ENCODE data around the gene C4orf50. TPM values are rescaled to one million over a fixed set of nuclear protein-coding genes. Genes with fewer than 3 reads are reported as not detected.

The C4orf50 gene
- total RNA-seq, 1 donor from 2014 or later, result 0.12 TPM

DNA sequence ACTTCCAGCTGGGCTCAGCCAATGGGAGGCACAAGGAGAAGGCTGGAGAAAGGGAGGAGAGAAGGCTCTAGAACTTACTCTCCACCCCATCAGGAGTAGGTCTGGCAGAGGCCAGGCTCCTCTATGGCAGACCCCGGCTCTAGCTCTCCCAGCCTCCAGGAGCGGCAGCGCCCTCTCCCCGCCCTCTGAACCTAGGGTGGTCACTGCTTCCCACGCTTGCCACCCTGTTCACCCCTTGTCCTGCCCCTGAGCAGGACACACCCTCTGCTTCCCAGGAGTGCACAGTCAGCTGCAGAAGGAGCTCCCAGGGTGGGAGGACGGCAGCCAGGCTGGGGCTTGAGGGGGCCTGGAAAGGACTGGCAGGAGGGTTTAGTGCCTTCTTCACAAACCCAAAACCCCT is 72.3 kb downstream of the C4orf50 start:
- TF ChIP-seq, protein P1, sequence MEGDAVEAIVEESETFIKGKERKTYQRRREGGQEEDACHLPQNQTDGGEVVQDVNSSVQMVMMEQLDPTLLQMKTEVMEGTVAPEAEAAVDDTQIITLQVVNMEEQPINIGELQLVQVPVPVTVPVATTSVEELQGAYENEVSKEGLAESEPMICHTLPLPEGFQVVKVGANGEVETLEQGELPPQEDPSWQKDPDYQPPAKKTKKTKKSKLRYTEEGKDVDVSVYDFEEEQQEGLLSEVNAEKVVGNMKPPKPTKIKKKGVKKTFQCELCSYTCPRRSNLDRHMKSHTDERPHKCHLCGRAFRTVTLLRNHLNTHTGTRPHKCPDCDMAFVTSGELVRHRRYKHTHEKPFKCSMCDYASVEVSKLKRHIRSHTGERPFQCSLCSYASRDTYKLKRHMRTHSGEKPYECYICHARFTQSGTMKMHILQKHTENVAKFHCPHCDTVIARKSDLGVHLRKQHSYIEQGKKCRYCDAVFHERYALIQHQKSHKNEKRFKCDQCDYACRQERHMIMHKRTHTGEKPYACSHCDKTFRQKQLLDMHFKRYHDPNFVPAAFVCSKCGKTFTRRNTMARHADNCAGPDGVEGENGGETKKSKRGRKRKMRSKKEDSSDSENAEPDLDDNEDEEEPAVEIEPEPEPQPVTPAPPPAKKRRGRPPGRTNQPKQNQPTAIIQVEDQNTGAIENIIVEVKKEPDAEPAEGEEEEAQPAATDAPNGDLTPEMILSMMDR (IDR thresholded peaks at IDR 0.05), result no peak
- H3K9me3 ChIP-seq, result no peaks in the 10 kb centered on the region
- H3K36me3 ChIP-seq, result no peaks in the 10 kb centered on the region
- H3K27me3 ChIP-seq, result no peaks in the 10 kb centered on the region
- no peak overlapping the region for H3K4me3 ChIP-seq
- H3K4me1 ChIP-seq, result no peaks in the 10 kb centered on the region
- intact Hi-C loops (cut with DNase I), result no loop called here
- peak; percentile 38 for DNase-seq
- ATAC-seq, result no peak
- no peak overlapping the region for H3K27ac ChIP-seq

GRCh38 chr4:5945171-5945570 is 73.1 kb downstream of the C4orf50 start:
- no peaks in the 10 kb centered on the region for H3K9me3 ChIP-seq
- ATAC-seq, result no peak
- TF ChIP-seq, protein P1 (IDR thresholded peaks at IDR 0.05), result no peak
- DNase-seq, result peak; percentile 35
- no peaks in the 10 kb centered on the region for H3K27me3 ChIP-seq
- no peaks in the 10 kb centered on the region for H3K4me1 ChIP-seq
- intact Hi-C loops (cut with DNase I), result no loop called here
- no peak overlapping the region for H3K4me3 ChIP-seq
- no peak overlapping the region for H3K27ac ChIP-seq
- H3K36me3 ChIP-seq, result no peaks in the 10 kb centered on the region

DNA sequence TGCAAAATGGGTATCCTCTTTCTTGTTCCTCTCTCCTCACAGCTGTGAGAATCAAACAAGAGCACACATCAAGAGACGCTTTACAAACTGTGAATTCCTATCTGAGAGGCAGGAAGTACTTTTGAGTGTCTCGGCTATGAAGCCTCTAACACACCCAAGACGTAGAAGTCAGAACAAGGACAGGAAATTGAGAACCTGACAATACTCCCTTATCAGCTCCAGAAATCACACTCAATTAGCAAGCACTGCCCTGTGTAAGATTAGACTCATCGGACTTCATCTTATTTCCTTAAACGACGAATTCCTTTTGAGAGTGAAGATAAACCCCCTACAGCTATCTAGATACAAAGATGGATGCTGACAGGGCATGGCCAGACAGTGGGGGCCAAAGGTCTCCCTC is 74.7 kb downstream of the C4orf50 start:
- Histone ChIP-seq H3K27me3 (no peaks in the 10 kb centered on the region), H3K4me3 (no peak overlapping the region), H3K9me3 (no peaks in the 10 kb centered on the region), H3K4me1 (no peaks in the 10 kb centered on the region), H3K36me3 (no peaks in the 10 kb centered on the region), H3K27ac (no peak overlapping the region)
- intact Hi-C loops (cut with DNase I), result no loop called here
- ATAC-seq (no peak), DNase-seq (no peak)
- TF ChIP-seq, protein P1 (IDR thresholded peaks at IDR 0.05), result no peak

DNA sequence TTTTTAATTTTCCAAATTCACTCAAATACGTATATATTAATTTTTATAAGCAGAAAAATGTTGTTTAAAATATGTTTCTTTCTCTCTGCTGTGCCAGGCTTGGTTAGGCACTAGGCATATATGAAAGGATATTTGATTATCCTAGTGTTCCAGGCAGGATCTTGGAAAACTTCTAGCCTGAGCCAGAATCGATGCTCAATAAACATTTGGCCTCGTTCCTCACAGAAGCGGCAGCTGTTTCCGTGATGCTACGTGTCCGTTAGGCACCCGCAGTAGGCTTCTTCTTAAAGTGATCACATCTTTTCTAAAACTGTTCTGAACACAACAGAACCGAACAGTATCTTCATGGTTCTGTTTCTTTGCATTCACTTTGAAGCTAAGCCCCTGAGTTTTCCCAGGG is 75.3 kb downstream of the C4orf50 start:
- TF ChIP-seq, protein P1 (IDR thresholded peaks at IDR 0.05), result no peak
- H3K9me3 ChIP-seq, result no peaks in the 10 kb centered on the region
- no peak for ATAC-seq
- H3K27me3 ChIP-seq, result no peaks in the 10 kb centered on the region
- intact Hi-C loops (cut with DNase I), result no loop called here
- H3K4me3 ChIP-seq, result no peak overlapping the region
- H3K27ac ChIP-seq, result no peak overlapping the region
- H3K36me3 ChIP-seq, result no peaks in the 10 kb centered on the region
- peak; percentile 4 for DNase-seq
- no peaks in the 10 kb centered on the region for H3K4me1 ChIP-seq

GRCh38 chr4:5941601-5942000 is 76.6 kb downstream of the C4orf50 start:
- Histone ChIP-seq H3K27ac (no peak overlapping the region), H3K27me3 (no peaks in the 10 kb centered on the region), H3K4me1 (no peaks in the 10 kb centered on the region), H3K36me3 (no peaks in the 10 kb centered on the region), H3K4me3 (no peak overlapping the region), H3K9me3 (no peaks in the 10 kb centered on the region)
- intact Hi-C loops (cut with DNase I), result no loop called here
- TF ChIP-seq, protein P1 (IDR thresholded peaks at IDR 0.05), result no peak
- ATAC-seq (no peak), DNase-seq (peak; percentile 25)

Measured in upper lobe of right lung (tissue), 1 donor.